NCI-H82 treated with DMSO at 0.1 percent for 48 hours (cell line): ENCODE data around the gene ZC3H12C.
A peak's percentile ranks its signal among the peaks of the same experiment; 100 is the strongest.
"Not testable (repeated sequence)": the region's sequence is repeated elsewhere in the genome, so short reads cannot be mapped to it uniquely, and the experiment has no call there.

Experiments used
- DNase-seq: peaks from one replicate; lab custom pipeline; 2025; ENCODE audit not compliant: unreplicated experiment; lab: John Stamatoyannopoulos, UW

The ZC3H12C gene

DNA sequence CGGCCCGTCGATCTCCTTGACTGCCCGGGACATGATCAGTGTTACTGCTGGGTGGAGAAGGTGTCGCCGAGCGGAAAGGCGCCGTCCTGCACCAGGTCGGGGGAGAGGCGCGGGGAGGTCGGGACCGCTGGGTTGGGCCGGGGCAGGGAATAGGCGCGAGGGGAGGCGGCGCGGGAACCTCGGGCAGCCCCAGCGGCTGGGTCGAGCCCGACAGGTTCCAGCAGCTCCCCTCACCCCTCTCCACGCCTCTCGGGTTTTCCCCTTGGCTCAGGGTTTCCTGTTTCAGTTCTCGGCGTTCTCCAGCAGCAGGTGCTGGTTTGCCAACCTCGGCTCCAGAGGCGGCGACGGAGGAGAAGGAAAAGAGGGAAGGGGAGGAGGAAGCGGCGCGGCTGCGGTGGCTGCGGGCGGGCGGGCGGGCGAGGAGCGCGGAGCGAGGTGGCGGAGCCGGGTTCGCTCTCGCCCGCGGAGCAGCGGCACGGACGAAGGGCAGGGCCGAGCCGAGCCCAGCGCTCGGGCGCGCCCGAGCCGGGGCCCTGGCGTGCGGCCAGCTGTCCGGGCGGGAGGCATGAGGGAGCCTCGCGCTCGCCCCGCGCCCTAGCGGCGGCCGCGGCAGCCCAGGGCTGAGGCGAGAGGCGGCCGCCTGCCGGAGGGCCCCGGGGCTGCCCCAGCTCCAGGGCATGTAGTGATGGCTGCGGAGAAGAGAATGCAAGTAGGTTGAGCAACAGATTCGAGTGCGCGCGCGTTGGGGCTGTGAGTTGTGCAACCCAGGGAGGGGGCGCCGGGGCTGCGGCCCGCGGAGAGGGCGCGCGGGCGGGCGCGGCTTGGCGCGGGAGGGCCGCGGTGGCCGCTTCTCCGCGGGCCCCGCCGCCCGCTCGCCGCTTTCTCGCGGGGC lies at the start of gene ZC3H12C:
Gene ZC3H12C (plus strand): TSS at position 878 of the 892 bp plus-strand sequence. CDS start 20 bp downstream, outside the sequence.
- peak; percentile 31 for DNase-seq

- no peak for DNase-seq
Observed at GRCh38 chr11:110044226-110044968, 48.8 kb upstream of the ZC3H12C start.

DNA sequence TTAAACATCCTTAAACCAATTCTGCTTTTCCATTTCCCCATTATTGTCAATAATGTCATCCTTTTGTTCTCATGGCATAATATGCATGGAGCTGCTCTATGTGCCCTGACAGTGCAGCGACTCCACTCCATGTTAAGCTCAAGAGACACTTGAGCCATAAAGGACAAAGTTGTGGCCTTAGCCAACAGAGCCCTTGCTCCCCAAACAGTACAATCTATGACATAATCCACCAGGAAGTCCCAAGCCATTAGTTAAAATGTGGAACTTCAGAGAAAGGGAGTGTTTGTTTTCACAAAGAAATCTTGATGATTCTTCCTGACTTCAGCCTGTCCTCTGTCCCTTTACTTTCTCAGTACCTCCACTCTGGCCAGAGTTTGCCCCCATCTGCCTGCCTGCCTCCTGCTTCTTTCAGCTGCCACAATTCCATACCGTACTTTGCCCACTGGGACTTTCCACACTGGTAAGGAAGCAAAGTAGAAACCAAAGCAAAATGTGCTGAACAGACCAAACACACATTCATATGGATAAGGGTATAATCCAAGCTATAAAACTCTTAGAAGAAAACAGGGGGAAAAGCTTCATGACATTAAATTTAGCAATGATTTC lies 46.3 kb upstream of the ZC3H12C start:
- DNase-seq, result no peak

- no peak for DNase-seq
Observed at GRCh38 chr11:110049501-110050200, 43.5 kb upstream of the ZC3H12C start.

GRCh38 chr11:110050201-110050506 lies 43.0 kb upstream of the ZC3H12C start:
- no peak for DNase-seq

- no peak for DNase-seq
Observed at GRCh38 chr11:110053848-110054414, 39.3 kb upstream of the ZC3H12C start.

- DNase-seq, result no peak
Observed at GRCh38 chr11:110056956-110057355, 36.2 kb upstream of the ZC3H12C start.

DNA sequence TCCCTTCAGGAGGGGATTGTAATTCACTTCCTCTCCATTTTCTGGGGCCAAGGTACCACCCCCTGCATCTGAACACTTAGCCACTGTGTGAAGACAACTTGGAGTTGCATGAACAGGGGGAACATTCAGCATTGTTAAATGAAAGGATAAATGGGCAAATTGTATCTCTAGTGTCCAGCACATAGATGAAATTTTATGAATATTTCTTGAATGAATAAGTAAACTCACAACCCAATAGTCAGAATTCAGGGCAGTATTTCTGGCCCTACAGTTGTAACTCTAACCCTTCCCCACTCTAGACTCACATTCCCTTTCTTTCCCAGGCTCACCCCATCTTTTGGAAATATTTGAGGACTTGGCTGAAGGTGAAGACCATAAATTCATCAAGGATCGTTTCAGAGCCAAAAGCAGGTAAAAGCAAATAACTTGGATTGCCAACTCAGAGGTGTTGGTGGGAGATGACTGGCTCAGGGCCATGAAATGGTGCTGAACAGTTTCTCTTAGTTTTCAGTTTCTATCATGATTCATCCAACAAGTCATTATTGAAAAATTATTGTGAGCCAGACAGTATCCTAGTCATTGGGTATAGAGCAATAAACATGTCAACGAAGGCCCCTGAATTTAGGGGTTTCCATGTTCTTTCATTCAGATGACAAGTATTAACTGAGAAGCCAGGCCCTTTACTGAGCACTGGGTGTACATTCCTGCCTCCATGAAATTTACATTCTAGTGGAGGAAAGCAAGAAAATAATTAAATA lies 33.3 kb upstream of the ZC3H12C start:
- no peak for DNase-seq

- DNase-seq, result no peak
Observed at GRCh38 chr11:110061296-110061695, 31.9 kb upstream of the ZC3H12C start.

GRCh38 chr11:110062247-110062646 lies 30.9 kb upstream of the ZC3H12C start:
- no peak for DNase-seq

DNA sequence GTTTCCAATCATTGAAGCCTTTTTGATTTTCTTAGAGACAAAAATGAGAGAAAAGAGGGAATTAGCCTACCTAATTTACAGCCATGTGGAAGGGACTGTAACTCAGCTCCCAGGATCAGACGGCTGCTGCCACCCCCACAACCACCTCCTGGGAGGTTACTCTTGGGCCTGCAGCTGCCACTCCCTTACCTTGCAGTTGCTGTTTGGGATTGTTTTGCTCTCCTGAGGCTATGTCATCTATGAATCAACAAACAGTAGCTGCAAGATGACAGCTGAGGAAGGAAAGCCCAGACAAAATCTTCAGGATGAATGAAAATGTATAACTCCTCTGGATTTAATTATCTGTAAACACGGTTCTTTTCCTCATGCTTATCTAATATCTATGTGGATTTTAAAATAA lies 28.0 kb upstream of the ZC3H12C start:
- DNase-seq, result no peak

GRCh38 chr11:110068001-110068400 lies 25.2 kb upstream of the ZC3H12C start:
- DNase-seq, result not testable (repeated sequence)

GRCh38 chr11:110069158-110069737 lies 23.9 kb upstream of the ZC3H12C start:
- DNase-seq, result no peak

- DNase-seq, result no peak
Observed at GRCh38 chr11:110070176-110070575, 23.0 kb upstream of the ZC3H12C start.

DNA sequence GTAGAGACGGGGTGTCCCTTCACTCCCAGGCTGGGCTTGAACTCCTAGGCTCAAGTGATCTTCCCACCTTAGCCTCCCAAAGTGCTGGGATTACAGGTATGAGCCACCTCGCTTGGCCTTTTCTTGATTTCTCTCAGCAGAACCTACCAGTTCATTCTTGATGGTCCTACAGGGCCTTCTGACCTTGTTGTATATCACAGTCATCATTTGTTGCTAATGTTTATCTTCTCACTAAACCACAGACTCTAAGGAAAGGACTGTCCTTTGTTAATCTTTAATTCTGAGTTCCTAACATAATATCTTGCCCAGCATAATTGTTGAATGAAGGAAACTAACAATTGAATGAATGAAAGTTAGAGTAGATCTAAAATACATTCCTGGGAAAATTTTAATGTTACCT lies 22.0 kb upstream of the ZC3H12C start:
- no peak for DNase-seq

DNA sequence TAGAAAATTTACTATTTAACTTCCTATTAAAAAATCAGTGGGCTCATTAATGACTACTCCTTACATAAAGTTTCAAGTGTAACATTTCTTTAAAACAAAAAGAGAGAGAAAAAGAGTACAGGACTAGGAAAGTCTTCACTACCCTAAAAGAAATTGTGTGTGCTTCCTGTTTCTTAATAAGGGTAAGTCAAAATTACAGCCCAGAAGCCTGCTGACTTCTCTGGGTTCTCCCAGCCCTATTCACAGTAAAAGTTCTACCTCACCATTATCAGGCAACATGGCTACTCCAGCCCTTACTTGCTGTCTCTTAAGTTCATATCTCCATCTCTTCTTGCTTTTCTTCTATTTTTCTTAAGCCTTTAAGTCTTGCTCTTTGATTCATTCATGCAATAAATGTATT lies 20.3 kb upstream of the ZC3H12C start:
- DNase-seq, result no peak

DNA sequence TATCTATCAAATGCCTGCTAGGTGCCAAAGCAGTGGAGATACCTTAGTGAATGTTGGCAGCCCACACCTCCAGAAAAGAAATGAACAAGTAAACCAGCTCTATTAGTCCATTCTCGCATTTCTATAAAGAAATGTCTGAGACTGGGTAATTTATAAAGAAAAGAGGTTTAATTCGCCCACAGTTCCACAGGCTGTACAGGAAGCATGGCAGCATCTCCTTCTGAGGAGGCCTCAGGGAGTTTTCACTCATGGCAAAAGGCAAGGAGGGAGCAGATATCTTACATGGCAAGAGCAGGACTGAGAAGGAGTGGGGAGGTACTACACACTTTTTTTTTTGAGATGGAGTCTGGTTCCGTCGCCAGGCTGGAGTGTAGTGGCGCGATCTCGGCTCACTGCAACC lies 18.7 kb upstream of the ZC3H12C start:
- no peak for DNase-seq

- no peak for DNase-seq
Observed at GRCh38 chr11:110075105-110075846, 17.9 kb upstream of the ZC3H12C start.

DNA sequence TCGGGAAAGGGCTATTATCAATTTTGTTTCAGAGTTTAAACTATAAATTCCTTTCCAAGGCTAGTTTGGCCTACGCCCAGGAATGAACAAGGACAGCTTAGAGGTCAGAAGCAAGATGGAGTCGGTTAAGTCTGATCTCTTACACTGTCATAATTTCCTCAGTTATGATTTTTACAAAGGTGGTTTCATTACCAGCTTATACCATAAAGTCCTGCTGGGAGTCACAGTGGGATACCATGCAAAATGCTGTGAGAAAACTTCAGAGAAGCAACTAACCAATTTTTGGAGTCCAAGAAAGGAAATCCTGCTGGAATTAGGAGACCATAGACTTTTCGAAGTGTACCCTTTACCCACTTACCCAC lies 17.4 kb upstream of the ZC3H12C start:
- no peak for DNase-seq
